ENCODE data around the gene CCNF. TPM values are rescaled to one million over a fixed set of nuclear protein-coding genes. Genes with fewer than 3 reads are reported as not detected.

Gene CCNF
- total and polyA plus RNA-seq, 2 of the 4 experiments (the other 2 are of a cell fraction), result 8.2 to 20.1 TPM

DNA sequence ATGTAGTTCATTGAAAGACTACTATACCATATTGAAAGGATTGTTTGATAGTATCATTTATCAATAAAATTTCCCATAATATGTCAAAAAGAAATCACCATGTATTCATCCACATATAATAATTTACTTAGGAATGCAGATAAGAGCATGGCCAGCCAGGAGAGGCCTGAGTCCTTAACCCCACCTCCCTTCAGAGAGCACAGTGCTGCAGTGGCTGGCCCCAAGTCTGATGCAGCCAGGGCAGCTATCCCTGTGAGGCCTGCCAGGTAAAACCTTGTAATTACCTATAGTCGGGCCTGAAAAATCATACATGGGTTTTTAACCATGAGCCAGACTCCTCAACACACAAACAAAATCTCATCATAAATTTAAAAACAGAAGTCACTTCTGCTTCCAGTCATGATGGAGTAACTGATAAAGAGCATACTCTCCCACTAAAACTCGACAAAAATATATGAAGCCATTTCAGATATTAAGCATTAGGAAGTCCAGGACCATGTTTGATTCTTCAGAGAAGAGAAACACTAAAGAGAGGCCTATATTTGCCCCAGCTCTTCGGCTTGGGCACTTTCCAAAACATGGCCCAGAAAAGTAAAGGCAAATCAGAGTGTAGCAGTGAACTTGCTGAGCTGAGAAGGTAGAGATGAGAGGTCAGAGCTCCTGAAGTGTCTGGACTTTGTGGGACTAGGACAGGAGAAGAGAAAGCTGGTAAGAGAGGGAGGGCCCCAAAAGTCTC lies 40.9 kb upstream of the CCNF start:
- Histone ChIP-seq H4K8ac (ENCODE audit: low read depth in 2 of 2, low read length in 2 of 2) (no peak overlapping the region), H3K4me2 (ENCODE audit: low read depth, low read length) (no peak overlapping the region), H3K4ac (ENCODE audit: low read depth, low read length) (no peak overlapping the region), H3K56ac (ENCODE audit: extremely low read depth, insufficient read depth, low read length) (no peak overlapping the region), H4K5ac (ENCODE audit: low read depth, low read length) (no peak overlapping the region), H3K27me3 (ENCODE audit: control insufficient read depth, insufficient read depth, low read length) (peaks cover 4% of the 10 kb centered on the region; the same call in 1 of the 2 replicates), H4K91ac (ENCODE audit: insufficient read depth, low read depth, low read length) (no peak overlapping the region), H3K9me1 (ENCODE audit: insufficient read depth, low read length) (no peaks in the 10 kb centered on the region), H4K20me1 (ENCODE audit: insufficient read depth, low read length) (no peaks in the 10 kb centered on the region), H3K36me3 (ENCODE audit: control insufficient read depth, insufficient read depth, low read length) (no peaks in the 10 kb centered on the region), H2BK20ac (ENCODE audit: low read depth, low read length) (no peak overlapping the region), H3K9ac (ENCODE audit: low read depth, low read length) (no peak overlapping the region), H3K4me1 (ENCODE audit: control insufficient read depth, insufficient read depth, low read length) (0 out of 2 replicates have a peak, but pooled peaks cover 3% of the 10 kb centered on the region), H3K9me3 (ENCODE audit: control insufficient read depth, insufficient read depth, low read length) (peaks cover 5% of the 10 kb centered on the region; the same call in 1 of the 2 replicates), H3K18ac (ENCODE audit: low read depth, low read length) (no peak overlapping the region), H2AK9ac (replicated peaks; ENCODE audit: low read depth, low read length, poor library complexity) (no peak overlapping the region), H3K79me1 (ENCODE audit: low read depth in 1 of 2, low read length in 2 of 2) (no peaks in the 10 kb centered on the region), H3K27ac (ENCODE audit: insufficient read depth, low read length) (no peak overlapping the region), H3K23ac (ENCODE audit: low read depth, low read length) (no peak overlapping the region), H3K14ac (replicated peaks; ENCODE audit: low read depth, low read length) (no peak overlapping the region), H2AFZ (replicated peaks; ENCODE audit: low read length, poor library complexity) (no peak overlapping the region), H3K4me3 (ENCODE audit: insufficient read depth, low read depth, low read length) (no peak overlapping the region), H2BK15ac (ENCODE audit: low read depth, low read length) (no peak overlapping the region), H2AK5ac (ENCODE audit: low read depth, low read length) (no peak overlapping the region), H2BK5ac (ENCODE audit: low read depth, low read length, poor library complexity, severe bottlenecking) (no peak overlapping the region), H2BK120ac (ENCODE audit: low read depth, low read length) (no peak overlapping the region)
- TF ChIP-seq POLR2A (IDR thresholded peaks at IDR 0.05; ENCODE audit: low read depth, low read length), result no peak
- TF ChIP-seq MAFK (IDR thresholded peaks at IDR 0.05; ENCODE audit: low read depth, low read length), result no peak
- TF ChIP-seq, protein P1, sequence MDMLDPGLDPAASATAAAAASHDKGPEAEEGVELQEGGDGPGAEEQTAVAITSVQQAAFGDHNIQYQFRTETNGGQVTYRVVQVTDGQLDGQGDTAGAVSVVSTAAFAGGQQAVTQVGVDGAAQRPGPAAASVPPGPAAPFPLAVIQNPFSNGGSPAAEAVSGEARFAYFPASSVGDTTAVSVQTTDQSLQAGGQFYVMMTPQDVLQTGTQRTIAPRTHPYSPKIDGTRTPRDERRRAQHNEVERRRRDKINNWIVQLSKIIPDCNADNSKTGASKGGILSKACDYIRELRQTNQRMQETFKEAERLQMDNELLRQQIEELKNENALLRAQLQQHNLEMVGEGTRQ (IDR thresholded peaks at IDR 0.05; ENCODE audit: low read depth, low read length), result no peak
- TF ChIP-seq CHD1 (IDR thresholded peaks at IDR 0.05; ENCODE audit: low read depth, low read length), result no peak
- TF ChIP-seq CEBPB (IDR thresholded peaks at IDR 0.05; ENCODE audit: low read depth, low read length), result no peak
- TF ChIP-seq, protein P2, sequence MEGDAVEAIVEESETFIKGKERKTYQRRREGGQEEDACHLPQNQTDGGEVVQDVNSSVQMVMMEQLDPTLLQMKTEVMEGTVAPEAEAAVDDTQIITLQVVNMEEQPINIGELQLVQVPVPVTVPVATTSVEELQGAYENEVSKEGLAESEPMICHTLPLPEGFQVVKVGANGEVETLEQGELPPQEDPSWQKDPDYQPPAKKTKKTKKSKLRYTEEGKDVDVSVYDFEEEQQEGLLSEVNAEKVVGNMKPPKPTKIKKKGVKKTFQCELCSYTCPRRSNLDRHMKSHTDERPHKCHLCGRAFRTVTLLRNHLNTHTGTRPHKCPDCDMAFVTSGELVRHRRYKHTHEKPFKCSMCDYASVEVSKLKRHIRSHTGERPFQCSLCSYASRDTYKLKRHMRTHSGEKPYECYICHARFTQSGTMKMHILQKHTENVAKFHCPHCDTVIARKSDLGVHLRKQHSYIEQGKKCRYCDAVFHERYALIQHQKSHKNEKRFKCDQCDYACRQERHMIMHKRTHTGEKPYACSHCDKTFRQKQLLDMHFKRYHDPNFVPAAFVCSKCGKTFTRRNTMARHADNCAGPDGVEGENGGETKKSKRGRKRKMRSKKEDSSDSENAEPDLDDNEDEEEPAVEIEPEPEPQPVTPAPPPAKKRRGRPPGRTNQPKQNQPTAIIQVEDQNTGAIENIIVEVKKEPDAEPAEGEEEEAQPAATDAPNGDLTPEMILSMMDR (conservative IDR thresholded peaks at IDR 0.05; ENCODE audit: low read depth, low read length), result no peak
- TF ChIP-seq RFX5 (IDR thresholded peaks at IDR 0.05; ENCODE audit: low read depth, low read length), result no peak
- intact Hi-C loops (cut with micrococcal nuclease), result no loop called here
- BruUV-seq (replicated peaks), result no TSS peak
- in situ Hi-C loops (cut with MboI; ENCODE audit: low sequenced_read_pairs), result loop anchor here (25.0 kb wide), 1 partner anchor 501 kb away; no protein-coding TSS in a partner anchor
- WGBS, 2 experiments (ENCODE audit: extremely low coverage in 2 of 2, insufficient read length in 1 of 2), result 33% methylated on average over 1 of the region's 3 CpGs; no CpG with 5 or more reads in 1 of the 2 experiments
- dilution Hi-C loops (cut with HindIII; ENCODE audit: low sequenced_read_pairs, unreplicated experiment), result no loop called here
- POLR2A ChIA-PET (ENCODE audit: unreplicated experiment), result no interaction called here
- ATAC-seq (ENCODE audit: low read depth) (no peak), DNase-seq (no peak)
- CTCF ChIA-PET, result no interaction called here

Measured in IMR-90 (cell line).